HT-29 (cell line): ENCODE data around the gene ZCCHC10. TPM values are rescaled to one million over a fixed set of nuclear protein-coding genes. Genes with fewer than 3 reads are reported as not detected.
"Not testable (repeated sequence)": the region's sequence is repeated elsewhere in the genome, so short reads cannot be mapped to it uniquely, and the experiment has no call there.

Experiments
- DNase-seq: peaks from one replicate; pipeline ENCODE4 v3.0.0-alpha.2; 2015; ENCODE audit warnings: low spot score
- small RNA-seq: library from RNA; depleted of rRNA; stranded (forward); fragments of <200 nt; gene quantifications from one replicate; pipeline ENCODE3, GENCODE V24; 2014
- total RNA-seq: library from RNA; depleted of rRNA; stranded (reverse); fragments of >200 nt; shearing (Covaris generic); gene quantifications from 2 replicates; pipeline ENCODE4 v1.2.3, GENCODE V29; 2014; rRNA removed

The ZCCHC10 gene
- total RNA-seq, 1 experiment from 2014 or later, result 22.9 TPM

GRCh38 chr5:132979367-132979940 is 46.9 kb downstream of the ZCCHC10 start:
- no peak for DNase-seq

- DNase-seq, result no peak
These were observed 49.5 kb downstream of the ZCCHC10 start for GRCh38 chr5:132976852-132977251.

- DNase-seq, result not testable (repeated sequence)
These were observed 53.9 kb downstream of the ZCCHC10 start for GRCh38 chr5:132972436-132972828.

- DNase-seq, result no peak
These were observed 54.6 kb downstream of the ZCCHC10 start for GRCh38 chr5:132971483-132972435.

- no peak for DNase-seq
These were observed 61.2 kb downstream of the ZCCHC10 start for GRCh38 chr5:132965120-132965519.

GRCh38 chr5:132963171-132964104 is 62.9 kb downstream of the ZCCHC10 start, which contains the start of gene AFF4:
Gene AFF4 (minus strand): TSS chr5:132963634. CDS start chr5:132937189, 26,445 bp downstream.
- peak; percentile 97 for DNase-seq

GRCh38 chr5:132962429-132963021 is 63.8 kb downstream of the ZCCHC10 start:
- DNase-seq, result peak; percentile 64

- DNase-seq, result peak; percentile 43
These were observed 64.5 kb downstream of the ZCCHC10 start for GRCh38 chr5:132961887-132962286.

GRCh38 chr5:132961123-132961815 is 65.1 kb downstream of the ZCCHC10 start:
- not testable (repeated sequence) for DNase-seq

- not testable (repeated sequence) for DNase-seq
These were observed 70.1 kb downstream of the ZCCHC10 start for GRCh38 chr5:132956166-132956799.

GRCh38 chr5:132953710-132954109 is 72.6 kb downstream of the ZCCHC10 start:
- no peak for DNase-seq

- no peak for DNase-seq
These were observed 73.5 kb downstream of the ZCCHC10 start for GRCh38 chr5:132952829-132953228.

GRCh38 chr5:132951897-132952296 is 74.5 kb downstream of the ZCCHC10 start:
- no peak for DNase-seq

GRCh38 chr5:132949136-132949535 is 77.2 kb downstream of the ZCCHC10 start:
- no peak for DNase-seq

GRCh38 chr5:132947671-132948070 is 78.7 kb downstream of the ZCCHC10 start:
- DNase-seq, result no peak

Small RNA genes lying within 50 kb of the gene (small RNA-seq; reads per million reads assigned to genes)
- gene AC113410.1, result not detected
- not detected for gene AC113410.3
- not detected for gene ATP6V0E1P1
- gene RF00019, result not detected

Other genes starting within 250 kb of the ZCCHC10 start
- gene SEPTIN8, start 249.3 kb downstream of the ZCCHC10 start, total RNA-seq, result 37.7 and 49.8 TPM in 2 replicates
- gene SOWAHA, start 213.2 kb downstream of the ZCCHC10 start, total RNA-seq, result 2.9 and 4.6 TPM in 2 replicates
- gene SHROOM1, start 195.9 kb downstream of the ZCCHC10 start, total RNA-seq, result 48.0 and 61.2 TPM in 2 replicates
- 0.05 and 0.26 TPM in 2 replicates for gene GDF9, start 160.1 kb downstream of the ZCCHC10 start, total RNA-seq
- gene UQCRQ, start 159.9 kb downstream of the ZCCHC10 start, total RNA-seq, result 227 and 266 TPM in 2 replicates
- gene LEAP2, start 152.9 kb downstream of the ZCCHC10 start, total RNA-seq, result 0.64 and 1.5 TPM in 2 replicates
- 11.5 and 16.0 TPM in 2 replicates for gene AFF4, start 62.9 kb downstream of the ZCCHC10 start, total RNA-seq
- 54.7 and 55.7 TPM in 2 replicates for gene HSPA4, start 25.5 kb upstream of the ZCCHC10 start, total RNA-seq